ENCODE measurements around the gene MFAP1. TPM values are rescaled to one million over a fixed set of nuclear protein-coding genes. Genes with fewer than 3 reads are reported as not detected.

MFAP1 gene, protein sequence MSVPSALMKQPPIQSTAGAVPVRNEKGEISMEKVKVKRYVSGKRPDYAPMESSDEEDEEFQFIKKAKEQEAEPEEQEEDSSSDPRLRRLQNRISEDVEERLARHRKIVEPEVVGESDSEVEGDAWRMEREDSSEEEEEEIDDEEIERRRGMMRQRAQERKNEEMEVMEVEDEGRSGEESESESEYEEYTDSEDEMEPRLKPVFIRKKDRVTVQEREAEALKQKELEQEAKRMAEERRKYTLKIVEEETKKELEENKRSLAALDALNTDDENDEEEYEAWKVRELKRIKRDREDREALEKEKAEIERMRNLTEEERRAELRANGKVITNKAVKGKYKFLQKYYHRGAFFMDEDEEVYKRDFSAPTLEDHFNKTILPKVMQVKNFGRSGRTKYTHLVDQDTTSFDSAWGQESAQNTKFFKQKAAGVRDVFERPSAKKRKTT
- total RNA-seq: 10 to 100 TPM in 3 of 4 donors, 1 to 10 TPM in 1; 9.6 to 15.7 (median 11.9) TPM

DNA sequence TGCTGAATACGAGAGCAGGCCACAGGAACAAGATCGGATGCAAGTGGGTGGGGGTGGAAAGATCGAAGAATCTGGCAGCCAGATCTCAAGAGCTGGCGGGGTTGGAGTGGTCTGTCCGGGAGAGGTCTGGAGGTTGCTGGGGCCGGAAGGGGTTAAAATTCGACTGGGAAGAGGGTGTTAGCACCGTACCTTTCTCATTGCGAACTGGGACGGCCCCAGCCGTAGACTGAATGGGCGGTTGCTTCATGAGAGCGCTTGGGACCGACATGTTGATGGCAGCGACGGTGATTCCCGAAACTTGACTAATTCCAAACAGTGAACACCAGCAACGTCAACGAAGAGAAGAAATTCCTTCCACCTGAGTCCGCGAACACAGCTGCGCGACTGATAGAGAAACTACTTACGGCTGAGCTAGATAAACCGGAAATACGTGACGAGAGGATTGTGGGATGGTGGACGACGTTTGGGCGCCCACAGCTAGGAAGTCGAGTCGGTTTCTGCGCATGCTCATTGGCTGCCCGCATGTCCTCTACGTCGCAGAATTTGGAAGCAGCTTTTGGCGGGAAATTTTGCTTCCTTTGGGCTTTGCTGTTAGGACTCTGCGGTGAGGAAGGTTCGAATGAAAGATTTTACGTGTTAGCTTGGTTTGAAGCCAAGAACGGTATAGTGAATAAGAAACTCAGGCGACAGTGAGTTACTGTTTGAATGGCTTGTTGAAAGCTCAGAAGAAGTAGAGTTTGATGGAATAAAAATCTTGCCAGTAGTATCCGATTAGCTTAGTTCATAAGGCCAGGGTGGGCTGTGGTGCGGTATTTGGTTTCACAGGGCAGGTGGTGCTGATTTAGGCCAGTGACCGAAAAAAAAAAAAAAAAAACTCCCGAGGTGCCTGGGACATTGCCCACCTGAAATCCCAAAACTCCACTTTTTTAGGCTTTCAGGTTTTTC is at the start of gene MFAP1:
Gene MFAP1, minus strand, starts transcription at position 389 of the 945 bp plus-strand sequence. Its CDS starts 121 bp downstream, at position 268.
- peak within 1 kb of the TSS; percentile 54 to 88 (median 74) for H3K4me3 ChIP-seq
- TF ChIP-seq EP300 (IDR thresholded peaks at IDR 0.05): peak; percentile 97 to 98
- peak; percentile 71 to 76 for TF ChIP-seq POLR2A (IDR thresholded peaks at IDR 0.05)
- TF ChIP-seq, protein P1, sequence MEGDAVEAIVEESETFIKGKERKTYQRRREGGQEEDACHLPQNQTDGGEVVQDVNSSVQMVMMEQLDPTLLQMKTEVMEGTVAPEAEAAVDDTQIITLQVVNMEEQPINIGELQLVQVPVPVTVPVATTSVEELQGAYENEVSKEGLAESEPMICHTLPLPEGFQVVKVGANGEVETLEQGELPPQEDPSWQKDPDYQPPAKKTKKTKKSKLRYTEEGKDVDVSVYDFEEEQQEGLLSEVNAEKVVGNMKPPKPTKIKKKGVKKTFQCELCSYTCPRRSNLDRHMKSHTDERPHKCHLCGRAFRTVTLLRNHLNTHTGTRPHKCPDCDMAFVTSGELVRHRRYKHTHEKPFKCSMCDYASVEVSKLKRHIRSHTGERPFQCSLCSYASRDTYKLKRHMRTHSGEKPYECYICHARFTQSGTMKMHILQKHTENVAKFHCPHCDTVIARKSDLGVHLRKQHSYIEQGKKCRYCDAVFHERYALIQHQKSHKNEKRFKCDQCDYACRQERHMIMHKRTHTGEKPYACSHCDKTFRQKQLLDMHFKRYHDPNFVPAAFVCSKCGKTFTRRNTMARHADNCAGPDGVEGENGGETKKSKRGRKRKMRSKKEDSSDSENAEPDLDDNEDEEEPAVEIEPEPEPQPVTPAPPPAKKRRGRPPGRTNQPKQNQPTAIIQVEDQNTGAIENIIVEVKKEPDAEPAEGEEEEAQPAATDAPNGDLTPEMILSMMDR (IDR thresholded peaks at IDR 0.05): peak in 1 of 5 experiments; percentile 43
- DNase-seq (ENCODE audit: low spot score in 2 of 2): peak; percentile 83 to 91
- WGBS, 2 donors: 9% methylated on average over 46 of the region's 46 CpGs
- no peaks in the 10 kb centered on the region for H3K27me3 ChIP-seq
- H3K27ac ChIP-seq: peak within 1 kb of the TSS; percentile 65 to 95 (median 90)
- H3K4me1 ChIP-seq: peaks cover 0 to 60% (median 32%) of the 10 kb centered on the region in 4 donors
- H3K36me3 ChIP-seq: peaks cover 0 to 11% (median 0%) of the 10 kb centered on the region in 3 donors
- no peaks in the 10 kb centered on the region for H3K9me3 ChIP-seq

DNA sequence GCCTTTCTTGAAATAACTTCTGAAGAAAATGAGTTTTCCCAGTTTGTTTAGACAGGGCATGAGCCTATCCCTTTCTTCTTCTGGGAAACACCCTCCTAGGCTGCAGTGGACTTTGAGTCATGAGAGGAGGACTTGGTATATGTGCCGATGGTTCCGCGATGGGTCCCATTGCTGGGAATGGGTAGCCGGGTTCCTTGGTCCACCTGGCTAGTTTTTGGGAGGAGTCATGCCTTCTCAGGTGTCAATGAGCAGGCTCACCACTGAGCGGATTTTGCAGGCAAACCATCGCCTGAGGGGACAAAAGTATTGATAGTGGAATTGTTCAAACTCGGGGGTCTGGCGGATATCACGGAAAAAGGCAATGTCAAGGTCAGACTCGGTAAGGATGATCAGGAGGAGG is 49.2 kb upstream of the MFAP1 start:
- no peak for TF ChIP-seq POLR2A (IDR thresholded peaks at IDR 0.05)
- TF ChIP-seq EP300 (IDR thresholded peaks at IDR 0.05): no peak
- TF ChIP-seq, protein P1 (IDR thresholded peaks at IDR 0.05): no peak
- DNase-seq (ENCODE audit: low spot score in 2 of 2): no peak
- peaks cover 0 to 23% (median 0%) of the 10 kb centered on the region in 3 donors for H3K36me3 ChIP-seq
- H3K4me3 ChIP-seq: no peak overlapping the region
- H3K4me1 ChIP-seq: no peaks in the 10 kb centered on the region
- no peak overlapping the region for H3K27ac ChIP-seq
- H3K9me3 ChIP-seq: no peaks in the 10 kb centered on the region
- H3K27me3 ChIP-seq: no peaks in the 10 kb centered on the region
- WGBS, 2 donors: 91 to 96% methylated on average over 10 of the region's 10 CpGs

DNA sequence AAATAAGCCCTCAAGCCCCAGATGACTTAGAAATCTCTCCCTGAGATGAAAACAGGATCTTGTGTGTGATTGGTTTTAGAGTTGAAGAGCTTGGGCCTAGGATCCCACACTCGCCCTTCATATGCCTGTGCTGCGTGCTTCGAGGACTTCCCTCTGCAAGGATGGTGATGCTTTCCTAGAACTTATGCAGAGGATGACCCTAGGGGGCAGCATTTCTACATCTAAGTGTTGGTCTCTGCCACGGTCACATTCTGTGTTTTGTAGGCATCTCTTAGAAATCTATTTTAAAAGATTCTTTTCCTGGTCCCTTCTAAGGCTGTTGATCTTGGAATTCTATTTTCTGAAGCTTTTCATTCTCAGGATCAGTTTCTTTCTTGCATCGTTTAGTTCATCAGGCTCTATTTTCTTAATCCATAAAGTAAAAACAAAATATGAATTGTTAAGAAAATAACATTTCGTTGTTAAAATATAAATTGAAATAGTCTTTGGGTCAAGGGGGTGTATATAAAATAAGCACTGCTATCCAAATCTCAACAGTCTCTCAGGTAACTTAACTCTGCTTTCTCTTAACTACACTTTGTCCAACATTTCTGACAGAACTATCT is 48.0 kb upstream of the MFAP1 start:
- no peak for TF ChIP-seq EP300 (IDR thresholded peaks at IDR 0.05)
- TF ChIP-seq, protein P1 (IDR thresholded peaks at IDR 0.05): peak; percentile 21 to 53 (median 40)
- no peak overlapping the region for H3K4me3 ChIP-seq
- no peaks in the 10 kb centered on the region for H3K4me1 ChIP-seq
- no peaks in the 10 kb centered on the region for H3K27me3 ChIP-seq
- no peaks in the 10 kb centered on the region for H3K9me3 ChIP-seq
- 46 to 53% methylated on average over 6 of the region's 6 CpGs for WGBS, 2 donors
- H3K27ac ChIP-seq: no peak overlapping the region
- peaks cover 0 to 23% (median 0%) of the 10 kb centered on the region in 3 donors for H3K36me3 ChIP-seq
- peak in 1 of 2 donors; percentile 58 for DNase-seq (ENCODE audit: low spot score in 2 of 2)

DNA sequence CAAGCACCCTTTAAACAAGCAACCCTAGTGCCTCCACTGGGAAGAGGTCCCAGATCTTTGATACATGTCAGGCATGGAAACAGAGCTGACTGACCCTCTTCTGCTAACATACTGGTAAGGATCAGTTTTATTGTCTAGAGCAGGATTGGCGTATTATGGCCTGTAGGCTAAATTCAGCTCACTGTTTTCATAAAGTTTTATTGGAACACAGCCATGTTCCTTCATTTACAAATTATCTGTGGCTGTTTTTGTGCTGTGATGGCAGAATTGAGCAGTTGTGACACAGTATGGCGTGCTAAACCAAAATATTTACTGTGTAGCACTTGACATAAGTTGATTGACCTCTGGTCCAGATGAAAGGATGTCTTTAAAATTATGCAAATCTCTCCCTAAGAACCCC is 47.3 kb upstream of the MFAP1 start:
- no peaks in the 10 kb centered on the region for H3K9me3 ChIP-seq
- no peaks in the 10 kb centered on the region for H3K4me1 ChIP-seq
- H3K27me3 ChIP-seq: no peaks in the 10 kb centered on the region
- no peak overlapping the region for H3K4me3 ChIP-seq
- no peak for TF ChIP-seq POLR2A (IDR thresholded peaks at IDR 0.05)
- TF ChIP-seq, protein P1 (IDR thresholded peaks at IDR 0.05): no peak
- TF ChIP-seq EP300 (IDR thresholded peaks at IDR 0.05): no peak
- DNase-seq (ENCODE audit: low spot score in 2 of 2): no peak
- H3K36me3 ChIP-seq: peaks cover 0 to 23% (median 0%) of the 10 kb centered on the region in 3 donors
- no peak overlapping the region for H3K27ac ChIP-seq
- 77 to 79% methylated on average over 2 of the region's 2 CpGs for WGBS, 2 donors

All from tibial nerve (tissue), 4 donors.